Frontal cortex (tissue), 4 donors: ENCODE data around the gene ELAPOR1. TPM values are rescaled to one million over a fixed set of nuclear protein-coding genes. Genes with fewer than 3 reads are reported as not detected.

ENCODE experiments used
- DNase-seq, 2 donors: peaks; one replicate each; pipeline ENCODE4 v3.0.0; 2012; ENCODE audit warnings: low spot score in 2 of 2
- FAIRE-seq: peaks from 2 replicates; lab custom pipeline; 2012; peaks lifted over from hg19 to GRCh38; lab: Jason Lieb, UNC
- small RNA-seq: library from RNA; depleted of rRNA; stranded (forward); fragments of <200 nt; gene quantifications from one replicate; pipeline ENCODE3, GENCODE V24; 2014
- total RNA-seq: library from RNA; depleted of rRNA; stranded (reverse); fragments of >200 nt; gene quantifications from one replicate; pipeline ENCODE4 v1.2.3, GENCODE V29; 2014
- donor health status: control.
- donor health status: control.
- donor health status: control.

Gene ELAPOR1
- total RNA-seq, 1 donor from 2014 or later, result 15.9 TPM

DNA sequence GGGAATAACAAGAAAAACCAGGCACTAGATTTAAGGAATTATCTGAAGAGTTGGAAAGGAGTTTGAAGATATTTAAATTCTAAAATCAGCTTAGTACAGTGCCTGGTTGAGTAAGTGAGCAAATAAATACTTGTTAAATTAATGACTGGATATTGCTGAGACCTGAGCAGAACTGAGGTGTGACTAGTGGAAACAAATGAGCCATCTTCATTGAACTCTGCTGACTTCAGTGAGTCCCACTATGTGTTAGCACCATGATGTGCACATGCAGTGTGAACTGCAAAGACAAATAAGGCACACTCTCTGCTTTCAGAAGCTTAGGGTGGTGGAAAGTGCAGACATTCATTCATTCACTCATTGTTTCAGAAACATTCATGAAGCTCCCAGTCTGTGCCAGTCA, 48.7 kb downstream of the ELAPOR1 start:
- FAIRE-seq (no peak), DNase-seq (no peak)

DNA sequence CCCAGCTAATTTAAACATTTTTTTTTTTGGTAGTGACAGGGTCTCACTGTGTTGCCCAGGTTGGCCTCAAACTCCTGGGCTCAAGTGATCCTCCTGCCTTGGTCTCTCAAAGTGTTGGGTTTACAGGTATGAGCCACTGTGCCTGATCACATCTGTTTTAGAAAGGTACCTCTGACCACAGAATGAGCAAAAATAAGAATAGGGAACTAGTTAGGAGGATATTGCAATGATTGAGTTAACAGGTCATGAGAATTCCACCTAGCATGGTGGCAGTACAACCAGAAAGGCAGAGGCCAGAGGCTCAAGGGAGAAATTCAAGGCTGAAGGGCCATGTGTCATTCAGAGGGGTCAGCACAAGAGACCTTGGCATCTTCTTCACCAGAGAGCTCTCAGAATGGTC, 49.6 kb downstream of the ELAPOR1 start:
- FAIRE-seq, result no peak

More for the DNA sequence above, 49.6 kb downstream of the ELAPOR1 start:
- no peak for DNase-seq

Small RNA genes lying within 50 kb of the gene (small RNA-seq; reads per million reads assigned to genes)
- not detected for gene AL356488.2

Other genes starting within 250 kb of the ELAPOR1 start
- gene GPSM2, start 237.1 kb upstream of the ELAPOR1 start, total RNA-seq, result 64.8 TPM
- 28.1 TPM for gene CLCC1, start 150.6 kb upstream of the ELAPOR1 start, total RNA-seq
- gene WDR47, start 72.0 kb upstream of the ELAPOR1 start, total RNA-seq, result 277 TPM
- gene TAF13, start 38.1 kb upstream of the ELAPOR1 start, total RNA-seq, result 74.6 TPM
- 44.4 TPM for gene TMEM167B, start 23.4 kb upstream of the ELAPOR1 start, total RNA-seq
- 162 TPM for gene SARS1, start 99.8 kb downstream of the ELAPOR1 start, total RNA-seq
- 27.3 TPM for gene CELSR2, start 135.4 kb downstream of the ELAPOR1 start, total RNA-seq
- gene PSRC1, start 169.0 kb downstream of the ELAPOR1 start, total RNA-seq, result 7.7 TPM
- not detected for gene MYBPHL, start 192.9 kb downstream of the ELAPOR1 start, total RNA-seq